Panc1 (cell line): ENCODE results near the gene GRID1.

Source experiments
- POLR2AphosphoS5 ChIP-seq: IDR thresholded peaks from 2 replicates; pipeline ENCODE4 v1.6.1; 2012; ENCODE audit warnings: mild to moderate bottlenecking, low read depth, low read length, moderate library complexity
- SIN3A ChIP-seq: IDR thresholded peaks from 2 replicates; pipeline ENCODE4 v1.6.1; 2012; ENCODE audit warnings: low read depth, mild to moderate bottlenecking, low read length, moderate library complexity, borderline replicate concordance; ENCODE audit not compliant: insufficient read depth
- TCF7L2 ChIP-seq: IDR thresholded peaks from 2 replicates; pipeline ENCODE4 v1.6.1; 2011; ENCODE audit warnings: mild to moderate bottlenecking, low read depth, low read length, inconsistent platforms
- TF ChIP-seq, protein P1 (sequence below): fragments of 450-650 bp; IDR thresholded peaks from 2 replicates; pipeline ENCODE4 v1.5.1; 2017; ENCODE audit warnings: mild to moderate bottlenecking
- TF ChIP-seq, protein P2 (sequence below), 2 experiments: IDR thresholded peaks; 2 replicates each; pipeline ENCODE4 v1.6.1; 2011 to 2012; ENCODE audit warnings: low read depth in 2 of 2, control low read depth in 1 of 2, low read length in 1 of 2, mild to moderate bottlenecking in 1 of 2, moderate library complexity in 1 of 2; ENCODE audit not compliant: insufficient read depth in 1 of 2

DNA sequence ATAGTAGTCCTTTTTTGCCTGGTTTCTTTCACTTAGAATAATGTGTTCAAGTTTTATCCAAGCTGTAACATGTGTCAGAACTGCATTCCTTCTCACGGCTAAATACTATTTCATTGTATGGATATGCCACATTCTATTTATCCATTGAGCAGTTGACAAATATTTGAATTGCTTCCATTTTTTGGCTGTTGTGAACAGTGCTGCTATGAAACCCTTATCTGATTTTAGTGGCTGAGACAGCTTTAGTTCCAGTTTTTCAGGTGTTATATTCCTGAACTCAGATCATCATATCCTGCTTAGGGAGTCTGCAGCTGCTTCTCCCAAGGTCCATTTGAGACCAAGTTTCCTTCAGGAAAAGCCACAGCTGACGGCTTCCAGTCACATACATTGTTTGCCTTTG, 339.2 kb downstream of the GRID1 start:
- no peak for TF ChIP-seq POLR2AphosphoS5
- TF ChIP-seq, protein P1, sequence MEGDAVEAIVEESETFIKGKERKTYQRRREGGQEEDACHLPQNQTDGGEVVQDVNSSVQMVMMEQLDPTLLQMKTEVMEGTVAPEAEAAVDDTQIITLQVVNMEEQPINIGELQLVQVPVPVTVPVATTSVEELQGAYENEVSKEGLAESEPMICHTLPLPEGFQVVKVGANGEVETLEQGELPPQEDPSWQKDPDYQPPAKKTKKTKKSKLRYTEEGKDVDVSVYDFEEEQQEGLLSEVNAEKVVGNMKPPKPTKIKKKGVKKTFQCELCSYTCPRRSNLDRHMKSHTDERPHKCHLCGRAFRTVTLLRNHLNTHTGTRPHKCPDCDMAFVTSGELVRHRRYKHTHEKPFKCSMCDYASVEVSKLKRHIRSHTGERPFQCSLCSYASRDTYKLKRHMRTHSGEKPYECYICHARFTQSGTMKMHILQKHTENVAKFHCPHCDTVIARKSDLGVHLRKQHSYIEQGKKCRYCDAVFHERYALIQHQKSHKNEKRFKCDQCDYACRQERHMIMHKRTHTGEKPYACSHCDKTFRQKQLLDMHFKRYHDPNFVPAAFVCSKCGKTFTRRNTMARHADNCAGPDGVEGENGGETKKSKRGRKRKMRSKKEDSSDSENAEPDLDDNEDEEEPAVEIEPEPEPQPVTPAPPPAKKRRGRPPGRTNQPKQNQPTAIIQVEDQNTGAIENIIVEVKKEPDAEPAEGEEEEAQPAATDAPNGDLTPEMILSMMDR: no peak
- no peak for TF ChIP-seq TCF7L2
- TF ChIP-seq SIN3A: no peak
- TF ChIP-seq, protein P2, sequence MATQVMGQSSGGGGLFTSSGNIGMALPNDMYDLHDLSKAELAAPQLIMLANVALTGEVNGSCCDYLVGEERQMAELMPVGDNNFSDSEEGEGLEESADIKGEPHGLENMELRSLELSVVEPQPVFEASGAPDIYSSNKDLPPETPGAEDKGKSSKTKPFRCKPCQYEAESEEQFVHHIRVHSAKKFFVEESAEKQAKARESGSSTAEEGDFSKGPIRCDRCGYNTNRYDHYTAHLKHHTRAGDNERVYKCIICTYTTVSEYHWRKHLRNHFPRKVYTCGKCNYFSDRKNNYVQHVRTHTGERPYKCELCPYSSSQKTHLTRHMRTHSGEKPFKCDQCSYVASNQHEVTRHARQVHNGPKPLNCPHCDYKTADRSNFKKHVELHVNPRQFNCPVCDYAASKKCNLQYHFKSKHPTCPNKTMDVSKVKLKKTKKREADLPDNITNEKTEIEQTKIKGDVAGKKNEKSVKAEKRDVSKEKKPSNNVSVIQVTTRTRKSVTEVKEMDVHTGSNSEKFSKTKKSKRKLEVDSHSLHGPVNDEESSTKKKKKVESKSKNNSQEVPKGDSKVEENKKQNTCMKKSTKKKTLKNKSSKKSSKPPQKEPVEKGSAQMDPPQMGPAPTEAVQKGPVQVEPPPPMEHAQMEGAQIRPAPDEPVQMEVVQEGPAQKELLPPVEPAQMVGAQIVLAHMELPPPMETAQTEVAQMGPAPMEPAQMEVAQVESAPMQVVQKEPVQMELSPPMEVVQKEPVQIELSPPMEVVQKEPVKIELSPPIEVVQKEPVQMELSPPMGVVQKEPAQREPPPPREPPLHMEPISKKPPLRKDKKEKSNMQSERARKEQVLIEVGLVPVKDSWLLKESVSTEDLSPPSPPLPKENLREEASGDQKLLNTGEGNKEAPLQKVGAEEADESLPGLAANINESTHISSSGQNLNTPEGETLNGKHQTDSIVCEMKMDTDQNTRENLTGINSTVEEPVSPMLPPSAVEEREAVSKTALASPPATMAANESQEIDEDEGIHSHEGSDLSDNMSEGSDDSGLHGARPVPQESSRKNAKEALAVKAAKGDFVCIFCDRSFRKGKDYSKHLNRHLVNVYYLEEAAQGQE (IDR thresholded peaks at IDR 0.05; ENCODE audit: insufficient read depth in 1 of 2, low read depth in 2 of 2, low read length in 1 of 2): no peak
